Suprapubic skin (tissue), 4 donors: ENCODE measurements around the gene AKAP13.

Experiments used
- CTCF ChIP-seq, 2 donors: fragments of 200-600 bp in 1 of 2; fragments of 450-650 bp in 1 of 2; sonication (generic) in 1 of 2; IDR thresholded peaks; one replicate each; pipeline ENCODE4 v1.5.1; 2016 to 2019; ENCODE audit warnings: antibody characterized with exemption in 2 of 2, mild to moderate bottlenecking in 1 of 2, moderate library complexity in 1 of 2
- POLR2A ChIP-seq, 2 donors: fragments of 450-650 bp; IDR thresholded peaks; one replicate each; pipeline ENCODE4 v1.6.1; 2017; ENCODE audit warnings: antibody characterized with exemption in 2 of 2, mild to moderate bottlenecking in 2 of 2, moderate library complexity in 2 of 2
- POLR2AphosphoS5 ChIP-seq, 3 donors: sonication (generic); formaldehyde crosslinking; IDR thresholded peaks; one replicate each; pipeline ENCODE4 v1.6.1; 2017; ENCODE audit warnings: antibody characterized with exemption in 3 of 3

GRCh38 chr15:85718271-85718971 is 338.0 kb downstream of the AKAP13 start:
- TF ChIP-seq POLR2A (IDR thresholded peaks at IDR 0.05) (no peak), CTCF (IDR thresholded peaks at IDR 0.05) (no peak), POLR2AphosphoS5 (IDR thresholded peaks at IDR 0.05) (no peak)
